HS-5 (cell line): ENCODE data around the gene CELA3B.
"Not testable (repeated sequence)": the region's sequence is repeated elsewhere in the genome, so short reads cannot be mapped to it uniquely, and the experiment has no call there.

Experiments
- DNase-seq: peaks from one replicate; pipeline ENCODE4 v3.0.0-alpha.2; 2012; ENCODE audit warnings: low read depth

The CELA3B gene

GRCh38 chr1:21980515-21981220 lies 3.8 kb downstream of the CELA3B start:
- DNase-seq = not testable (repeated sequence)

- DNase-seq = not testable (repeated sequence)
Measured at GRCh38 chr1:21981253-21981652, 4.4 kb downstream of the CELA3B start.

GRCh38 chr1:21982122-21982521 lies 5.3 kb downstream of the CELA3B start:
- not testable (repeated sequence) for DNase-seq

GRCh38 chr1:21983539-21983938 lies 6.7 kb downstream of the CELA3B start:
- not testable (repeated sequence) for DNase-seq

DNA sequence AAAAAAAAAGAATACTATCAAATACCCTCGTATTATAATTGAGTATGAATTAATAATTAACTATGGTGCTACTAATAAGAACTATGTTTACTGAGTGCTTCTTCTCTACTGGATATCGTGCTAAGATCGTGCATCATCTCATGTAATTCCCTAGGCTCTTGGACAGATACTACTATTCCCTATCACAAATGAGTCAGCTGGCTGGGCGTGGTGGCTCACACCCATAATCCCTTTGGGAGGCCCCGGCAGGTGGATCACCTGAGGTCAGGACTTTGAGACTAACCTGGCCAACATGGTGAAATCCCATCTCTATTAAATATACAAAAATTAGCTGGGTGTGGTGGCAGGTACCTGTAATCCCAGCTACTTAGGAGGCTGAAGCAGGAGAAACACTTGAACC lies 9.1 kb downstream of the CELA3B start:
- not testable (repeated sequence) for DNase-seq

DNA sequence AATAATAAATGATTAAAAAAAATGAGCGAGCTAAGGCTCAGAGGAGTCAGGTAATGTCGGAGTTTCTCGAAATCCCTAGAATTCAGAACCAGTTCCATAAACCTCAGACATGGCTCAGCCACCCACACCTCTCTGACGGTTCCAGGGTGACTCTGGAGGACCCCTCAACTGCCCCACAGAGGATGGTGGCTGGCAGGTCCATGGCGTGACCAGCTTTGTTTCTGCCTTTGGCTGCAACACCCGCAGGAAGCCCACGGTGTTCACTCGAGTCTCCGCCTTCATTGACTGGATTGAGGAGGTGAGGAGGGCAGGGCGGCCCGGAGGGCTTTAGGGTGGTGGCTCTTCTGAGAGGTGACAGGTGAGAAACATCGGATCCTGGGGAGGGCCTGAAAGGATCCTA lies 9.6 kb downstream of the CELA3B start:
- not testable (repeated sequence) for DNase-seq

- DNase-seq = not testable (repeated sequence)
Measured at GRCh38 chr1:21989672-21990393, 13.0 kb downstream of the CELA3B start.

DNA sequence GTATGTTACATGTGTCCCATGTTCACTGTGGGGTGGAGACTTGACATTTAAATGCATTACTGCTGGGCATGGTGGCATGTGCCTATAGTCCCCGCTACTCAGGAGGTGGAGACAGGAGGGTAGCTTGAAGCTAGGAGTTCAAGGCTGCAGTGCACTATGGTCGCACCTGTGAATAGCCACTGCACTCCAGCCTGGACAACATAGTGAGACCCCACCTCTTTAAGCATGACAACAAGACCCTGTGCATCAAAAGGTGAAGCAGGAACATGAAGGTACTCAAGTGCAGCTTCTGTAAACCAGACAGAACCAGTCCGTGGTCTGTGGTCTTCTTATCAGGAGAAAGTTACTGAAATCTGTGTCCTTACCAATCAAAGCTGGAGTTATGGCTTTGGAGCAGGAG lies 15.4 kb downstream of the CELA3B start:
- not testable (repeated sequence) for DNase-seq

DNA sequence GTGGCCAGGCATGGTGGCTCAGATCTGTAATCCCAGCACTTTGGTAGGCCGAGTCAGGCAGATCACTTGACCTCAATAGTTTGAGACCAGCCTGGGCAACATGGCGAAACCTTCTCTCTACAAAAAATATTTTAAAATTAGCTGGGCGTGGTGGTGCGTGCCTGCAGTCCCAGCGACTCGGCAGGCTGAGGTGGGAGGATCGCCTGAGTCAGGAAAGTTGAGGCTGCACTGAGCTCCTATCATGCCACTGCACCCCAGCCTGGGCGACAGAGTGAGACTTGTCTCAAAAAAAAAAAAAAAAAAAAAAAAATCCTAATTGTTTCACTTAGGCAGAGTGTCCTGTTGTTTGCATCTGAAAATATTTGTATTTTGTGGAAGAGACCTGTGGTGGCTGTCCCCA lies 17.9 kb downstream of the CELA3B start:
- DNase-seq = not testable (repeated sequence)

- not testable (repeated sequence) for DNase-seq
Measured at GRCh38 chr1:21996663-21996970, 19.8 kb downstream of the CELA3B start.

GRCh38 chr1:21997891-21998623 lies 21.2 kb downstream of the CELA3B start:
- DNase-seq = not testable (repeated sequence)

- DNase-seq = not testable (repeated sequence)
Measured at GRCh38 chr1:21998624-21999294, 21.9 kb downstream of the CELA3B start.

- not testable (repeated sequence) for DNase-seq
Measured at GRCh38 chr1:21999645-22000044, 22.8 kb downstream of the CELA3B start.

DNA sequence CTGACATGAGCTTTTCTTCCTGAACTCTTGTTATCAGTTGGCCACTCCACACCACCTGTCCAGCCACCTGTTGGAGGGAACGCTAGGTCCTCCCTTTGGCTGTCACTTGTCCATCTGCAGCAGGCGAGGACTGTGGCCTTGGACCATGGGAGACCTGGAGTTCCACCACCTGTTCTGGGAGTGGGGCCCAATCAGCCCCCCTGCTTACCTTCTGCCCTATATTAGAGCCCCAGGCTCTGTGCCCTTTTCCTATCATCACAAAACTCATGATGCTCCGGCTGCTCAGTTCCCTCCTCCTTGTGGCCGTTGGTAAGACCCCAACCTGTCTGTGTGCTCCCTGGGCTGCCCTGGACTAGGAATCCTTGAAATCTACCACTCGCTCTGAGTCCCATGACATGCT lies 24.6 kb downstream of the CELA3B start, which contains the start of gene CELA3A:
TSS of gene CELA3A (plus strand) at position 249 of the 400 bp plus-strand sequence. CDS start at position 267, 18 bp downstream.
- no peak for DNase-seq

DNA sequence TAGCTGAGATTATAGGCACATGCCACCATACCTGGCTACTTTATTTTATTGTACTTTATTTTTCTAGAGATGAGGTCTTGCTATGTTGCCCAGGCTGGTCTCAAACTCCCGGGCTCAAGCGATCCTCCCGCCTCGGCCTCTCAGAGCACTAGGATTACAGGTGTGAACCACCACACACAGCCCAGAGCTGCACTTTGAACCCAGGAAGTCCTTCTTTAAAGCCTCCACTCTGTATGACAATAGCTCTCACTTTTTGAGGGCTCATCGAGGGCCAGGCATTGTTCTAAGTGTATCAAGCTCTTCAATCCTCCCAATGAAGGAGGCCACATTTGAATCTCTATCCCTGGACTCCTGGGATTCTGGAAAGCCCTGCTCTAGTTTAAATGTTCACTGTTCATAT lies 25.6 kb downstream of the CELA3B start:
- DNase-seq = not testable (repeated sequence)

GRCh38 chr1:22002875-22003274 lies 26.1 kb downstream of the CELA3B start:
- DNase-seq = not testable (repeated sequence)

- not testable (repeated sequence) for DNase-seq
Measured at GRCh38 chr1:22003959-22004358, 27.1 kb downstream of the CELA3B start.

DNA sequence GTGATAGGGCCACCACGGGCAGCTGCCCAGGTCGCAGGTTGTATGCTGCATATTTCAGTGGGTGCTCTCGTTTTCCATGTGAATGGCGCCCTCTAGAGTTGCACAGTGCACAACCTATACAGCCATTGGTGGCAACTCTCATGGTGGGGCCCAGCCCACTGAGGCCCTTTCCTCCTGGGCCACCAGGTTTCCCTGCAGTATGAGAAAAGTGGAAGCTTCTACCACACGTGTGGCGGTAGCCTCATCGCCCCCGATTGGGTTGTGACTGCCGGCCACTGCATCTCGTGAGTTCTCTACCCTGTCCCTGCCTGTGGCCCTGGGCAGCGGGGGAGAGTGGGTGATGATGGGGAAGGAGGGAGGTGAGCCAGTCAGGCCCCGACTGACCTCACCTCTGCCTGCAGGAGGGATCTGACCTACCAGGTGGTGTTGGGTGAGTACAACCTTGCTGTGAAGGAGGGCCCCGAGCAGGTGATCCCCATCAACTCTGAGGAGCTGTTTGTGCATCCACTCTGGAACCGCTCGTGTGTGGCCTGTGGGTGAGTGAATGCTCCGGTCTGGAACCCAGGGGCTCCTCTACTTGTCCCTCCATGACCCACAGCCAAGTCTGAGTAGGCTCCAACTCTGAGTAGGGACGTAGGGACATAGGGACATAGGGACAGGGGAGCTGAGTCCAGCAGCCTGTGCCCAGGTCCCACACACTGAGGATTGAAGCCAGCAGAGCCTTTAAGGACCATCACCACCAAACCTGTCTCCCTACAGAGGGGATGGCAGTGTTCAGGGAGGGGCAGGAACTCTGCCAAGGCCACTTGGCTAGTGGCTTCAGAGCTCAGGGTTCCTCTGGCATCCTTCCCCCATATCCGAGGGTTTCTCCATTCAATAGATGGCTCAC lies 28.7 kb downstream of the CELA3B start:
- not testable (repeated sequence) for DNase-seq

DNA sequence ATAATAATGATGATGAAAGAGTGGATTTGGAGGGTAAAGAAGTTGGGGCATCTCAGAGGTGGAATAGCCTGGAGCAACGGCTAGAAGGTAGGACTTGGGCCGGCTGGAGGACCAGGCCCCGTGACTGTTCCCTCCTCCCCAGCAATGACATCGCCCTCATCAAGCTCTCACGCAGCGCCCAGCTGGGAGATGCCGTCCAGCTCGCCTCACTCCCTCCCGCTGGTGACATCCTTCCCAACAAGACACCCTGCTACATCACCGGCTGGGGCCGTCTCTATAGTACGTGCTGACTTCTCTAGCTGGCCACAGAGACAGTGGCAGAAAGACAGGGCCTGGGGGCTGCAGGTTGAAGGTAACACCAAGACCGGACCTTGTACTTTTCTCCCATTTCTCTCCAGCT lies 29.9 kb downstream of the CELA3B start:
- not testable (repeated sequence) for DNase-seq

- not testable (repeated sequence) for DNase-seq
Measured at GRCh38 chr1:22007262-22007661, 30.4 kb downstream of the CELA3B start.

- not testable (repeated sequence) for DNase-seq
Measured at GRCh38 chr1:22009566-22009965, 32.7 kb downstream of the CELA3B start.
